ENCODE measurements around the gene PBX3. TPM values are rescaled to one million over a fixed set of nuclear protein-coding genes. Genes with fewer than 3 reads are reported as not detected.

Gene PBX3
- total RNA-seq, 2 experiments from 2014 or later: 40.8 to 54.6 TPM

DNA sequence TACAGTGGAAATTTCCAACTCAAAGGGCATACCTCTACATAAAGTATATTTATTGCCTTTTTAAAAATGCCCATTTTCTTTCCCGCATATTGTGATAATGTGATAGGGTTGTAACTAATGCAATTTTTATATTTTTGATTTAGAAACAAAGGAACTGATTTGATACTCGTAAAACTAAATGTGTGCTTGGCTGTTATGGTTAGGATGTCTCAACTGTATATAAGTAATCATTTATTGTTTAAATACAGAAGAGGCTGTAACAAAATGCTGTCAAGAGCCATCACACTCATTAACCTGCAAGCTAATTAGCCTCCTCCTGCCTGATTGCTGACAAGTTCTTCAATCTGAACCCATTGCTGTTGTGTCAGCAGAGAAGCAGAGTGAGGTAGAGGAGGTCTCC is 149.2 kb downstream of the PBX3 start:
- no peak overlapping the region for H3K4me3 ChIP-seq (ENCODE audit: low read depth, low read length, poor library complexity, severe bottlenecking)
- H3K36me3 ChIP-seq (ENCODE audit: insufficient read depth, low read length): no peaks in the 10 kb centered on the region
- intact Hi-C loops (cut with micrococcal nuclease; ENCODE audit: unreplicated experiment): no loop called here
- H3K4me2 ChIP-seq (ENCODE audit: low read length): no peak overlapping the region
- TF ChIP-seq, protein P1, sequence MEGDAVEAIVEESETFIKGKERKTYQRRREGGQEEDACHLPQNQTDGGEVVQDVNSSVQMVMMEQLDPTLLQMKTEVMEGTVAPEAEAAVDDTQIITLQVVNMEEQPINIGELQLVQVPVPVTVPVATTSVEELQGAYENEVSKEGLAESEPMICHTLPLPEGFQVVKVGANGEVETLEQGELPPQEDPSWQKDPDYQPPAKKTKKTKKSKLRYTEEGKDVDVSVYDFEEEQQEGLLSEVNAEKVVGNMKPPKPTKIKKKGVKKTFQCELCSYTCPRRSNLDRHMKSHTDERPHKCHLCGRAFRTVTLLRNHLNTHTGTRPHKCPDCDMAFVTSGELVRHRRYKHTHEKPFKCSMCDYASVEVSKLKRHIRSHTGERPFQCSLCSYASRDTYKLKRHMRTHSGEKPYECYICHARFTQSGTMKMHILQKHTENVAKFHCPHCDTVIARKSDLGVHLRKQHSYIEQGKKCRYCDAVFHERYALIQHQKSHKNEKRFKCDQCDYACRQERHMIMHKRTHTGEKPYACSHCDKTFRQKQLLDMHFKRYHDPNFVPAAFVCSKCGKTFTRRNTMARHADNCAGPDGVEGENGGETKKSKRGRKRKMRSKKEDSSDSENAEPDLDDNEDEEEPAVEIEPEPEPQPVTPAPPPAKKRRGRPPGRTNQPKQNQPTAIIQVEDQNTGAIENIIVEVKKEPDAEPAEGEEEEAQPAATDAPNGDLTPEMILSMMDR (conservative IDR thresholded peaks at IDR 0.05; ENCODE audit: low read length): no peak
- no peak overlapping the region for H3K27ac ChIP-seq (ENCODE audit: low read depth, low read length, poor library complexity, severe bottlenecking)
- CTCF ChIA-PET (ENCODE audit: unreplicated experiment): no interaction called here
- H2AFZ ChIP-seq (ENCODE audit: low read length): no peak overlapping the region
- no peaks in the 10 kb centered on the region for H3K9me2 ChIP-seq (ENCODE audit: insufficient read depth, low read length)
- POLR2A ChIA-PET: no interaction called here
- BruUV-seq (replicated peaks): no TSS peak
- no peaks in the 10 kb centered on the region for H3K9me3 ChIP-seq (ENCODE audit: low read length)
- H3K79me2 ChIP-seq (ENCODE audit: insufficient read depth, low read depth, low read length): no peaks in the 10 kb centered on the region
- no peaks in the 10 kb centered on the region for H3K4me1 ChIP-seq (ENCODE audit: insufficient read depth, low read length, poor library complexity, severe bottlenecking)
- no peaks in the 10 kb centered on the region; the same call in 1 of the 2 replicates for H4K20me1 ChIP-seq (ENCODE audit: insufficient read depth, low read length)
- DNase-seq (ENCODE audit: low spot score): no peak

GRCh38 chr9:125896964-125897363 is 149.8 kb downstream of the PBX3 start:
- BruUV-seq (replicated peaks): no TSS peak
- H3K27ac ChIP-seq (ENCODE audit: low read depth, low read length, poor library complexity, severe bottlenecking): no peak overlapping the region
- ChIA-PET POLR2A (interaction anchor here (0.6 kb wide), 2 partner anchors 203 to 579 kb away, joined by 3 to 6 read pairs; no protein-coding TSS in a partner anchor), CTCF (ENCODE audit: unreplicated experiment) (no interaction called here)
- H3K36me3 ChIP-seq (ENCODE audit: insufficient read depth, low read length): no peaks in the 10 kb centered on the region
- H3K4me3 ChIP-seq (ENCODE audit: low read depth, low read length, poor library complexity, severe bottlenecking): no peak overlapping the region
- no peak for DNase-seq (ENCODE audit: low spot score)
- no peaks in the 10 kb centered on the region; the same call in 1 of the 2 replicates for H4K20me1 ChIP-seq (ENCODE audit: insufficient read depth, low read length)
- no peaks in the 10 kb centered on the region for H3K9me2 ChIP-seq (ENCODE audit: insufficient read depth, low read length)
- no peaks in the 10 kb centered on the region for H3K79me2 ChIP-seq (ENCODE audit: insufficient read depth, low read depth, low read length)
- H2AFZ ChIP-seq (ENCODE audit: low read length): no peak overlapping the region
- H3K4me2 ChIP-seq (ENCODE audit: low read length): no peak overlapping the region
- H3K9me3 ChIP-seq (ENCODE audit: low read length): no peaks in the 10 kb centered on the region
- H3K4me1 ChIP-seq (ENCODE audit: insufficient read depth, low read length, poor library complexity, severe bottlenecking): no peaks in the 10 kb centered on the region
- TF ChIP-seq EZH2phosphoT487 (IDR thresholded peaks at IDR 0.05; ENCODE audit: borderline replicate concordance, low read depth, low read length): no peak
- TF ChIP-seq, protein P1 (conservative IDR thresholded peaks at IDR 0.05; ENCODE audit: low read length): no peak
- intact Hi-C loops (cut with micrococcal nuclease; ENCODE audit: unreplicated experiment): no loop called here

- DNase-seq (ENCODE audit: low spot score): no peak
- Histone ChIP-seq H3K27ac (ENCODE audit: low read depth, low read length, poor library complexity, severe bottlenecking) (no peak overlapping the region), H3K4me2 (ENCODE audit: low read length) (no peak overlapping the region), H3K4me3 (ENCODE audit: low read depth, low read length, poor library complexity, severe bottlenecking) (no peak overlapping the region), H3K36me3 (ENCODE audit: insufficient read depth, low read length) (no peaks in the 10 kb centered on the region), H3K79me2 (ENCODE audit: insufficient read depth, low read depth, low read length) (no peaks in the 10 kb centered on the region), H4K20me1 (ENCODE audit: insufficient read depth, low read length) (no peaks in the 10 kb centered on the region; the same call in 1 of the 2 replicates), H3K4me1 (ENCODE audit: insufficient read depth, low read length, poor library complexity, severe bottlenecking) (no peaks in the 10 kb centered on the region), H3K9me2 (ENCODE audit: insufficient read depth, low read length) (no peaks in the 10 kb centered on the region), H3K9me3 (ENCODE audit: low read length) (no peaks in the 10 kb centered on the region), H2AFZ (ENCODE audit: low read length) (no peak overlapping the region)
- no peak for TF ChIP-seq EZH2phosphoT487 (IDR thresholded peaks at IDR 0.05; ENCODE audit: borderline replicate concordance, low read depth, low read length)
- TF ChIP-seq, protein P1 (conservative IDR thresholded peaks at IDR 0.05; ENCODE audit: low read length): no peak
- BruUV-seq (replicated peaks): no TSS peak
- CTCF ChIA-PET (ENCODE audit: unreplicated experiment): no interaction called here
- POLR2A ChIA-PET: interaction anchor here (0.6 to 0.8 kb wide), 2 partner anchors 28 to 203 kb away, joined by 3 to 4 read pairs; no protein-coding TSS in a partner anchor
- intact Hi-C loops (cut with micrococcal nuclease; ENCODE audit: unreplicated experiment): no loop called here
Measured at GRCh38 chr9:125897481-125897880, 150.3 kb downstream of the PBX3 start.

Measured in OCI-LY7 (cell line).